GM19099 (cell line): ENCODE data around the gene ROGDI.

Experiments used
- POLR2A ChIP-seq: IDR thresholded peaks from 3 replicates; pipeline ENCODE4 v1.6.1; 2011; ENCODE audit warnings: low read depth; ENCODE audit not compliant: insufficient read length; ENCODE audit errors: extremely low read depth

ROGDI gene

DNA sequence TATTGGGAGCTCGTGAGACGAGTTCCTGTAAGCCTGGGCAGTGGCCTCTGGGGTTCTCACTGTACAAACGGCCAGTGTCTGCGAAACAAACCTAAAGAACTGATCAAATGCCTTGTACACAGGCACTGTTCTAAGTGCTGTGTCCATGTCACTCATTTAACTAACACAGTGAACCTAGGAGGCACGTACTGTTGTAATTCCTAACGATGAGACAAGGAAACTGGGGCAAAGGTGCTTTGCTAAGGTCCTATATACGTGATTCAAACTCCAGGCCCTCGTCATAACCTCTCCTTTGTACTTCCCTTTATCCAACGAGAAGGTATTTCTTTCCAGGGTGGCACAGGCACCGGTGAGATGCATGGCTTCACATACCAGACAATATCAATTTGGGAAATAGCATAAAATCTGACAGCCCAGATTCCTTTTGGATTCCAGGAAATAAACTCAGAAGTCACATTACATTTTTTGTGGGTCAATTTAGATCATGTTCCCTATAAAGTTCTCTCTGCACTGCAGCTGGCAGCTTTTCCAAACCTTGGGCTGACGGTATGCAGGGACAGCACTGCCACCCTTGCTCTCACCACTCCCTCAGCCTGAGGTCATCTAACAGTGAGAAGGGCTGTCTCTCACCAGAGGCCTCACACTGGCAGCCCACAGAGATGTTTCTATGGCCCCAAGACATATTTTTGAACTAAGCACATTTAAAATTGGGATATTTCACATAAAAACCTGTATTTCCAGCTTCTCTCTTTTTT is 26.3 kb upstream of the ROGDI start:
- no peak for TF ChIP-seq POLR2A

DNA sequence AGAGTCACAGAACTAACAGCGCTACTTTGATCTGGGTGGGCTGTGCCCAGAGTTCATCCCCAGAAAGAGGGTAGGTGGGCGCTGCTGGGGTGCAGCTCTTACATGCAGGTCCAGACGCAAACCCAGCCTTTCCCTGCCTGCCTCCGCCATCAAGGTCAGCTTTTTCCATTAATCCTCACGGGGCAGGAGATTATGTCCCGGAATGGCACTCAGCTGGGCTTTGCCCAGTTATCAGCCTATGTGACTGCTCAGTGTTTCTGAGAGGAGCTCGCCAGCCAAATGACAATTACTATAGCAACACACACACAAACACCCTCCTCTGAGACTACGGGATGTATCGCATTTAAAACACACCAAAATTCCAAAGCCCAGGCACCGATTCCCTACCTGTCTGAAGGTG is 24.5 kb upstream of the ROGDI start:
- no peak for TF ChIP-seq POLR2A

DNA sequence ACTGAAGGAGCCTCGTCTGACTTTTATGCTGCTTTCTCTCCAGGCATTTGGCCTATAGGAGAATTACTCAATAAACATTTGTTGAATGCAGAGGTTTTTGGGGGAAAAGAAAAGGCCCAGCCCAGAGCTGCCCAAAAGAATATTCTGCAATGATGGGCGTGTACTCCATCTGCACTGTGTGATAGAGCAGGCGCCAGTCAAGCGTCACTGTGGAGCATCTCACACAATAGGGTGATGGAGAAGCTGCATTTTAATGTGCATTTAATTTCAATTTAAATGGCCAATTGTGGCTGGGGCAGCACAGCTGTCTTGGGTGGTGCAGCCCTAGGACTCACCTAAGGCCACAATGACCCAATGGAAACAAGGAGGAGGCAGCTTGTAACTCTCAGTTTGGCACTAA is 24.1 kb upstream of the ROGDI start:
- TF ChIP-seq POLR2A: no peak

DNA sequence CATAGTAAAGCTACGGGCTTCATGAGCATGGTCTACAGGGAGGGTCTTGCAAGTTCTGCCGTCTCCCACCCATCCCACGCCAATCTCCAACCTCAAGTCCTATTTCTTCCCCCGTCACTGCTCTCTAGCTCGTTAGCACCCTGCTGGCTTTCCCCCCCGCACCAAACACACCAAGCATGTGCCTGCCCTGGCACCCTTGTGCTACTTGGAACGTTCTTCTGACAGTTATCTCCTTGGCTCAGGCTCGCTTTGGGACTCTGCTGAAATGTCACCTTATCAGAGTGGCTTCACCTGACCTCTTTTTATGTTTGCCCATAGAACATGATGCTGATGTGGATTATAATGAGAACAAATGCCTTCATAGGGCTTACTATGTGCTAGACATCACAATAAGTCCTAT is 22.8 kb upstream of the ROGDI start:
- TF ChIP-seq POLR2A: no peak

DNA sequence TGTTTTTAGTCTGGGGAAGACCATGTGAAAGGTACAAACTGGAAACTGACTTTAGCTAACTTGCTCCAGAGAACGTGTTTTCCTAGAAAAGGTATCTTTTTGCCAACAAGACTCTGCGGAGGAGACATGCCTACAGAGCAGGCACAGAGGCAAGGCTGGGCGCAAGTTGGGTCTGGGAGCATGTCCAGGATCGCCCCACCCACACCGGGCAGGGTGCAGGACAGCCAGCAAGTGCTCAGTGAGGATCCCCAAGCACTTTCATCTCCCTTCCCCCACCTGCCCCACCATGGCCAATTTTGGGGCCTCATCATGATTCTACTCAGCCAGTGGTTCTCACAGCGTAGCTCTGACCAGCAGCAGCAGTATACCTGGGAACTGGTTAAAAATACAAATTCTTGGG is 18.2 kb upstream of the ROGDI start:
- TF ChIP-seq POLR2A: no peak

DNA sequence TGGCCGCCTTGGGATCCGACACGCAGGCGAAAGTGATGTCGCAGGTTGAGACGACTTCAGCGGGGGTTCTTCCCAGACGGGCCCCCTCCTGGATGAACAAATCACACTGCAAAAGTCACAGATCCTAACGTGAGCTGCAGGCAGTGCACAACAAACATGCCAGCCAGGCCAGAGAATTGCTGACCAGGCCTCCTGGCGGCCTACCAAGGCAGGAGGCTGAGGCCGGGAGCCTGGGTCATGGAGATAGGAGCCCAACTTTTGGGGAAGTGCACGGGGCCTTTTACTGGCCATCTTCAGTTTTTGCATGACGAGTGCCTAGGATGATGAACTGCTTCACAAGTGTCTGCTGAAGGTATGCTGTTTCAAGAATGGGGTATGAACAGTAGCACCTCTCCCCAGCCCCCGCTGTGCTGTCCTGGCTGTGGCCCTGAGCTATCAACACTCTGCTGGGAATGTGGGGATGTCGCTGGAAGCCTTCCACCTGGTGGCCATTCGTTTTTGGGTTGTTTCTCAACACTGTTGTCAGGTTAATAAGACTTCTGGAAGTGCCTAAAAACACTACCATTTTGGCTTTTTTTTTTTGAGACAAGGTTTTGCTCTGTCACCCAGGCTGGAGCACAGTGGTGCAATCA is 12.2 kb upstream of the ROGDI start:
- TF ChIP-seq POLR2A: no peak

DNA sequence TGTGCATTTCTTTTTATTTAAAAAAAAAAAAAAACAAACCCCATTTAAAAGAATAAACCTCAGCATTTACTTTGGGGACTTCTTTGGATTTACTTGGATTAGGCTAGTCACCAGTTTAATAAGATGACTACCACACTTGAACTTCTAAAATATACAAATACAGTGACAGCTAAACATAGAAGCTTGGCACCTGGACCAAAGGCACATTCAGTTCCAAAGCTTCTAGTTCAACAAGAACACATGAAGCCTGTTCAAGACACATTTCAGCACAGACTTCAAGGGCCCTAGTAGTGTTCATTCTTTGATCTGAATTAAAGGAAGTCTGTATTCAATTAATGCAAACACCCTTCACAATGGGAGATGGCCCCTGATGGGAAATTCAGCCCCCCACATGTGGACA is 11.6 kb upstream of the ROGDI start:
- no peak for TF ChIP-seq POLR2A

DNA sequence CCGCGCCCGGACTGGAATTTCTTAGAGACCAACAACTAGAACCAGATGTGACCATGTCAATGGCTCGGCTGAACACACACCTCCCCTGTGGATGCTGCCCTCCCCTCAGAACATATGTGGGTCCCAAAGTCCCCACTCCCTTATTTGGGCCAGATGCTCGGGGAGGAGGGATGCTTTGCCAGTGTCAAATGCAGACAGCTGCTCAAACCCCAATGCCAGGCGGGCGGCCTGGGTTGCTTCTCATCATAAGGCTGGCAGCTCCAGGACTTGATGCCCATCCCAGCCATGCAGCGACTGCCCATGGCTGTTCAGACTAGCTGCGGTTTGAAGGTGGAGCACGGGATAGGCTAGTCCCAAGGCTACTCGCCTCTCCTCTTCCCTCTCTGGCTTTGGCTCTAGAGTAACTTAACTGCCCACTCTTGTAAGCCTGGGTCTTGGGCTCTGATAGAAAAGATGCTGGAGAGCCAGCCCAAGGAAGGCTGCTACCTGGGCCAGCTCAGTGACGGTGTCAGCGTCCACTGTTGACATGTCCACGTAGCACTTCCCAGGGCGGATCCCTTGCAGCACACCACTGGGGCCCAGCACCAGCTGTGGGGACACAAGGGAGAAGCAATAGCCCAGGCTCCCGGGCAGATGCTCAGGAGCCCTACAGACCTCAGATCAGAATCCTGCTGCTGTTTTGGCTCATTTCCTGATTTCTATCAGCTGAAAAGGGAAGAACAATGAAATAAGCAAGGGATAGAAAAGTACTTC is 11.0 kb upstream of the ROGDI start:
- no peak for TF ChIP-seq POLR2A

DNA sequence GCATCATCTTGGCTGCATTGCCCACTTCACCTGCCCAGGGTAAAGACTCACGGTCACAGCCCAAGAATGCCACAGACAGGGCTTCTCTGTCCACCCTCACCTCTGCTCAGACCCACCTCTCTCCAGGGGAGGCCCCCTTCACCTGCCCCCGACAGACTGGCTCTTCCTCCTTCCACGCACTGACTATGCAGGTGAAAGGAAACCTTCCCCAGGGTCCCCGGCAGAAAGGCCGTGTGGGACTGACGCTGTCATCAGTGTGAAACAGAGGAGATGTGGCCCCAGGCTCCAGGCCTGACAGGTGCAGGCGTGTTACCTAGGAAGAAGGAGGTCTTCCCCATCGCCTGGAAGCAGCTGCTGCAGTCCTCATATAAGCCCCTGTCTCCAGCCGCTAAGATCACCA is 9.3 kb upstream of the ROGDI start:
- TF ChIP-seq POLR2A: no peak

DNA sequence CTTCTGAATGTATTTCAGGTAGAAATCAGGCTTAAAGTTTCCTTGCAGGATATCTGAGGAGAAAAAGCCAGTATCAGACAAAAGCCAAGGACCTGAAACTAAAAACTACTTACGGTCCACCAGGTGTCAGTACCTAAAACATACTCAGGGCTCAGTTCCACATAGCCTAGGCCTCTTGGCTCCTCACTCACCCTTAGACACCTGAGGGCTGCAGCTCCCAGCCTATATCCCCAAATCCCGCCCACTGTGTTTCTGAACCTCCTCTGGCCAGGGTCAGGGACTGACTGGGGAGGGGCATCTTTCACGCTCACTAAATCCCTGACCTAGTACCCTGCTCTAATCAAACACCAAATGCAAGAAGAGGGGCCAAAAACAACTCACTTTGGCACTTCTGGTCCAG is 8.8 kb upstream of the ROGDI start:
- no peak for TF ChIP-seq POLR2A

DNA sequence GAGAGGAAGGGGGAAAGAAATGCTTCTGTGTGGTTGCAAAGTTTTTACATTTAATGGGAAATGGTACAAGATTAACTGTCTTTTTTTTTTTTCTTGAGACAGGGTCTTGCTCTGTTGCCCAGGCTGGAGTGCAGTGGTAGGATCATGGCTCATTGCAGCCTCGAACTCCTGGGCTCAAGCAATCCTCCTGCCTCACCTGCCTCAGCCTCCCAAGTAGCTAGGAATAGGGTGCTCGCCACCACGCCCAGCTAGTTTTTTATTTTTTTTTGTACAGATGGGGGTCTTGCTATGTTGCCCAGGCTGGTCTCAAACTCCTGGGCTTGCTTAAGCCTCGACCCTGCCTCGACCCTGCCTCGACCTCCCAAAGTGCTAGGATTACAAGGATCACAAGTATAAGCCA is 3.8 kb upstream of the ROGDI start:
- no peak for TF ChIP-seq POLR2A

DNA sequence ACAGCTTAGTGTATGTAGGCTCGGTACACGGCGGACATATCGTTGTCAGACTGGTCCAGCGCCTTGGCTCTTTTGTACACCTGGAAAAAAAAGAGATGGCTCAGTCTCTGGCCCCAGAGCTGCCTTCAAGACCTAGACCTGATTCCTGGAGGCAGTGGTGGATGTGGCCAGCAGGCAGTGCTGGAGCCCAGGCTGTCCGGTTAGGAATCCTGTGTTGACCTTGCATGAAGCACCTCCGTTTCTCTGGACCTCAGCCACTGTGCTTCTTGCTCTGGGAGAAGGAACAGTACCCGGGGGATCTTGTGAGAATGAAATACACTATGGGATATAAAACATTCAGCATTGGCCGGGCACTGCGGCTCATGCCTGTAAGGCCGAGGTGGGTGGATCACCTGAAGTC is 2.8 kb upstream of the ROGDI start:
- TF ChIP-seq POLR2A: no peak

DNA sequence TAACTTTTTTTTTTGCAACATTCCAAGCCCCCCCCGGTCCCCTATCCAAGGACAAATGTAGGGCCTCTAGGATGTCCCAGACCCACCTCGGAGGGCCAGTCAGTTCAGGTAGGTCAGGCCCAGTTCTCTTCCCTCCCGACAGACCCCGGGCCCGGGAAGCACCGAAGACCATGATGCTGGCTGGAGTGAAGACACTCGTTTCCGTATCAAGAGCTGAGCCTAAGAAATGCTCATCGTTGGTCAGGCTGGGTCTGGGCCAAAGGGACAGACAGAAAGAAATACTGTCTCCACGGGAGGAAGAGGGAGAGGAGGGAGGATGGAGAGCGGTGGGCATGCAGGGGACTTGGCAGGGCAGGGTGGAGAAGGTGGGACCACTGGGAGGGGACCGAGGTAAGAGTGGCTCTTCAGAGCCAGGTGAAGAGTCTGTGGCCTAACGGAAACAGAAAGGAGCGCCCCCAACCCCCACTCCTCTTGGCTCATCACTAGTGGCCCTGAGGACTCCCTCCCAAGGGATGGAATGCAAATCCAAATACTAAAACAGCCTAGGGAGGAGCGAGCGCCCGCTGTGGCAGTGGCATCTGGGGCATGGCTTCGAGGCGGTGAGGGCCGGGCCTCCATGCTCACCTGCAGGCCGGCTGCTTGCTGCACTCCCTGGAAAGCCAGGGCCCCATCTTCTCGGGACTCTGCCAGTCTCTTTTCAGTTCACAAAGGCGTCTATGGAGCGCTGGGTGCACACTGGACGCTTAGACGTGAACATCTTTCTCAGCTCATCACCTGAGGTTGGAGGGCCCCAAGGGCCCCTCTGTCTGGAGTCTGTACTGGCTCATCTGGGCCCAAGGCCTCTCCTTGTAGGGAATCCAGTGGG is 1.7 kb upstream of the ROGDI start:
- no peak for TF ChIP-seq POLR2A

DNA sequence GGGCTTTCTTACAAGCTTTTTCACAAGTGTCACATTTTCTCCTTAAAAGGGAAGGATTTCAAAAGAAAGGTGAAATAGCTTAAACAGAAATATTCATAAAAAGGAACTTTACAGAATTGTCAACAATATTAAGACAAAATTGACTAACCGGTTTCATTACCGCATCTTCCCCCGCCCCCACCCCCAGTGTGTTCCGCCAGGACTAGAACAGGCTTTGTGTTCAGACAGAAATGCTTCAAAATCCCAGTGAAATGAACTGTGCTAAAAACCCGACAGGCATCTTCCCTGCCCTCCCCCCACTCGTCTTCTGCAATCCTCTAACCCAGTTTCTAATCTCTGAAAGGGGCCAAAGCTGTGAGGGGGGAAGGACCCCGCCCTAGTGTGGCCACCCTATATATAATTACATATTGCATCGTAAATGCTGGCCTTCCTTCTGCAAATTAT is 990 bp upstream of the ROGDI start:
- no peak for TF ChIP-seq POLR2A
